HepG2 (cell line): ENCODE data around the gene LOXL4. TPM values are rescaled to one million over a fixed set of nuclear protein-coding genes. Genes with fewer than 3 reads are reported as not detected.
A peak's percentile ranks its signal among the peaks of the same experiment; 100 is the strongest.

Source experiments
- ARNT2 ChIP-seq: sonication (generic); formaldehyde crosslinking; IDR thresholded peaks from 2 replicates; pipeline ENCODE4 v1.8.0; 2022; ENCODE audit warnings: mild to moderate bottlenecking, low read depth, missing genetic modification reagents, moderate library complexity
- CHD2 ChIP-seq: IDR thresholded peaks from 2 replicates; pipeline ENCODE4 v1.6.1; 2011; ENCODE audit warnings: low read depth, low read length, improper control_type of control experiment
- ERF ChIP-seq: IDR thresholded peaks from 2 replicates; pipeline ENCODE4 v1.6.1; 2018; ENCODE audit warnings: missing biosample characterization, missing genetic modification reagents
- KDM5B ChIP-seq: sonication (generic); formaldehyde crosslinking; IDR thresholded peaks from 2 replicates; pipeline ENCODE4 v1.4.0; 2020; ENCODE audit warnings: missing genetic modification reagents, mild to moderate bottlenecking, borderline replicate concordance
- RFXAP ChIP-seq: sonication (generic); formaldehyde crosslinking; IDR thresholded peaks from 2 replicates; pipeline ENCODE4 v1.4.0; 2020; ENCODE audit warnings: missing genetic modification reagents, borderline replicate concordance
- ZNF138 ChIP-seq: sonication (generic); formaldehyde crosslinking; IDR thresholded peaks from 2 replicates; pipeline ENCODE4 v1.5.0; 2020; ENCODE audit warnings: mild to moderate bottlenecking, low read depth, missing genetic modification reagents
- ZNF446 ChIP-seq: sonication (generic); formaldehyde crosslinking; IDR thresholded peaks from 2 replicates; pipeline ENCODE4 v1.5.0; 2020; ENCODE audit warnings: mild to moderate bottlenecking, missing genetic modification reagents
- ZNF878 ChIP-seq: sonication (generic); formaldehyde crosslinking; IDR thresholded peaks from 2 replicates; pipeline ENCODE4 v1.8.1; 2023; ENCODE audit warnings: mild to moderate bottlenecking, missing genetic modification reagents, moderate library complexity
- polyA plus RNA-seq, 8 experiments: library from polyadenylated mRNA; depleted of rRNA in 3 of 8; stranded (reverse) in 7 of 8; unstranded in 1 of 8; fragments of >200 nt; fragmentation: Illumina TruSeq in 4 of 8; extraction: Trizol in 4 of 8; gene quantifications; 2 replicates each; pipeline versions ENCODE4 v1.2.1 to v1.2.3, GENCODE V29; 2011 to 2016; ENCODE audit warnings: low read depth in 4 of 8, missing spikeins in 1 of 8, mixed read lengths in 1 of 8; ENCODE audit not compliant: insufficient read depth in 1 of 8
- total RNA-seq, 5 experiments: library from RNA; depleted of rRNA; stranded (reverse); fragments of >200 nt; fragmentation: Illumina TruSeq; extraction: Trizol; gene quantifications; 2 replicates each; pipeline ENCODE4 v1.2.3, GENCODE V29; 2016; ENCODE audit warnings: low read depth in 1 of 5
- TF ChIP-seq, protein P1 (sequence below): sonication (generic); formaldehyde crosslinking; IDR thresholded peaks from one replicate; pipeline ENCODE4 v1.5.1; 2020; ENCODE audit warnings: mild to moderate bottlenecking, missing genetic modification reagents; ENCODE audit errors: not compliant biosample characterization
- TF ChIP-seq, protein P2 (sequence below): sonication (generic); formaldehyde crosslinking; IDR thresholded peaks from 2 replicates; pipeline ENCODE4 v1.5.1; 2020; ENCODE audit warnings: mild to moderate bottlenecking, missing genetic modification reagents, moderate library complexity
- TF ChIP-seq, protein P3 (sequence below): sonication (generic); formaldehyde crosslinking; IDR thresholded peaks from 2 replicates; pipeline ENCODE4 v1.8.0; 2022; ENCODE audit warnings: missing genetic modification reagents, mild to moderate bottlenecking, borderline replicate concordance

Gene LOXL4
- total and polyA plus RNA-seq, 2 of the 13 experiments (the other 11 are each of a cell fraction or from before 2014, with no cell fraction given): 8.8 to 21.1 TPM

DNA sequence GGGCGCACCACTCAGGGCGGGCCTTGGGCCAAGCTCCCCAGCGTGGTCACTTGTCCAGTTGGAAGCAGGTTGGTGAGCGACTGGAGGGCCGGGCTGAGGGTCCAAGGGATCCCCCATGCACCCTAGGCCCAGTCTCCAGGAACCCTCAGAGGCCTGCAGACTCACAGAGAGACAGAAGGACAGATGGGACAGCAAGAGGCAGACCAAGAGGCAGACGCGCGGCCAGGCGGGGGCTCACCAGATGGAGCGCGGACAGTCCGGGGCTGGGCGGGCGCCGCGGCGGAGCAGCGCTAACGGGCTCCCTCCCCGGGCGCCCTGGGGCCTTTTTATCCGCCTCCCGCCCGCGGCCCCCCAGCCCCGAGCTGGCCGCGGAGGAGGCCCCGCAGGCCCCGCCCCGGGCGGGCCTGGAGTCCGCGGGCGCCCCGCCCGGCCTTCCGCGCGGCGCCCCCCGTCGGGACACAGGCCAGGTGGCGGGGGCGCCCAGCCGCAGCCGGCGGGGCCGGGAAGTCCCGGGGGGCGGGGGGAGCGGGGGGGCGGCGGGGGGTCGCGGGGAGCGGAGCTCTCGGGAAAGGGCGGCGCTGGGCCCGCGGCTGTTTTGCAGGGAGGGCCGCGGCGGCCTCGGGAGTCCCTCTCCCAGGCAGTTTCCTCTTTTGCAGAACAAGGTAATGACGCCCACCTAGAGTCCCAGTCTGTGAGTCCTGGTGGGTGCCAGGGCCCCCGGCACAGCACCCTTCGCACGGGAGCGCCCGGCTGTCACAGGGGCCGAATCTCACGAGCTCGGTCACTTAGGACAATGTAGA lies at the start of gene LOXL4 (continued):
- TF ChIP-seq, protein P1, sequence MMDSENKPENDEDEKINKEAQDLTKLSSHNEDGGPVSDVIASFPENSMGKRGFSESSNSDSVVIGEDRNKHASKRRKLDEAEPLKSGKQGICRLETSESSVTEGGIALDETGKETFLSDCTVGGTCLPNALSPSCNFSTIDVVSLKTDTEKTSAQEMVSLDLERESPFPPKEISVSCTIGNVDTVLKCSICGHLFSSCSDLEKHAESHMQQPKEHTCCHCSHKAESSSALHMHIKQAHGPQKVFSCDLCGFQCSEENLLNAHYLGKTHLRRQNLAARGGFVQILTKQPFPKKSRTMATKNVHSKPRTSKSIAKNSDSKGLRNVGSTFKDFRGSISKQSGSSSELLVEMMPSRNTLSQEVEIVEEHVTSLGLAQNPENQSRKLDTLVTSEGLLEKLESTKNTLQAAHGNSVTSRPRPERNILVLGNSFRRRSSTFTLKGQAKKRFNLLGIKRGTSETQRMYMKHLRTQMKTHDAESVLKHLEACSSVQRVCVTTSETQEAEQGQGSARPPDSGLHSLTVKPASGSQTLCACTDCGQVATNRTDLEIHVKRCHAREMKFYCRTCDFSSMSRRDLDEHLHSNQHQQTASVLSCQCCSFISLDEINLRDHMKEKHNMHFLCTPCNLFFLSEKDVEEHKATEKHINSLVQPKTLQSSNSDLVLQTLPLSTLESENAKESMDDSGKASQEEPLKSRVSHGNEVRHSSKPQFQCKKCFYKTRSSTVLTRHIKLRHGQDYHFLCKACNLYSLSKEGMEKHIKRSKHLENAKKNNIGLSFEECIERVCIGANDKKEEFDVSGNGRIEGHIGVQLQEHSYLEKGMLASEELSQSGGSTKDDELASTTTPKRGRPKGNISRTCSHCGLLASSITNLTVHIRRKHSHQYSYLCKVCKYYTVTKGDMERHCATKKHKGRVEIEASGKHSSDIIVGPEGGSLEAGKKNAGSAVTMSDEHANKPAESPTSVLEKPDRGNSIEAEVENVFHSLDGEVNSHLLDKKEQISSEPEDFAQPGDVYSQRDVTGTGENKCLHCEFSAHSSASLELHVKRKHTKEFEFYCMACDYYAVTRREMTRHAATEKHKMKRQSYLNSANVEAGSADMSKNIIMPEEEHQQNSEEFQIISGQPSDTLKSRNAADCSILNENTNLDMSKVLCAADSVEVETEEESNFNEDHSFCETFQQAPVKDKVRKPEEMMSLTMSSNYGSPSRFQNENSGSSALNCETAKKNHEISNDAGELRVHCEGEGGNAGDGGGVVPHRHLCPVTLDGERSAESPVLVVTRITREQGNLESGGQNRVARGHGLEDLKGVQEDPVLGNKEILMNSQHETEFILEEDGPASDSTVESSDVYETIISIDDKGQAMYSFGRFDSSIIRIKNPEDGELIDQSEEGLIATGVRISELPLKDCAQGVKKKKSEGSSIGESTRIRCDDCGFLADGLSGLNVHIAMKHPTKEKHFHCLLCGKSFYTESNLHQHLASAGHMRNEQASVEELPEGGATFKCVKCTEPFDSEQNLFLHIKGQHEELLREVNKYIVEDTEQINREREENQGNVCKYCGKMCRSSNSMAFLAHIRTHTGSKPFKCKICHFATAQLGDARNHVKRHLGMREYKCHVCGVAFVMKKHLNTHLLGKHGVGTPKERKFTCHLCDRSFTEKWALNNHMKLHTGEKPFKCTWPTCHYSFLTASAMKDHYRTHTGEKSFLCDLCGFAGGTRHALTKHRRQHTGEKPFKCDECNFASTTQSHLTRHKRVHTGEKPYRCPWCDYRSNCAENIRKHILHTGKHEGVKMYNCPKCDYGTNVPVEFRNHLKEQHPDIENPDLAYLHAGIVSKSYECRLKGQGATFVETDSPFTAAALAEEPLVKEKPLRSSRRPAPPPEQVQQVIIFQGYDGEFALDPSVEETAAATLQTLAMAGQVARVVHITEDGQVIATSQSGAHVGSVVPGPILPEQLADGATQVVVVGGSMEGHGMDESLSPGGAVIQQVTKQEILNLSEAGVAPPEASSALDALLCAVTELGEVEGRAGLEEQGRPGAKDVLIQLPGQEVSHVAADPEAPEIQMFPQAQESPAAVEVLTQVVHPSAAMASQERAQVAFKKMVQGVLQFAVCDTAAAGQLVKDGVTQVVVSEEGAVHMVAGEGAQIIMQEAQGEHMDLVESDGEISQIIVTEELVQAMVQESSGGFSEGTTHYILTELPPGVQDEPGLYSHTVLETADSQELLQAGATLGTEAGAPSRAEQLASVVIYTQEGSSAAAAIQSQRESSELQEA (CRISPR knock-in tag): no peak
- TF ChIP-seq ZNF878 (CRISPR knock-in tag) (no peak), RFXAP (CRISPR knock-in tag) (no peak), KDM5B (peak; percentile 41; the same call in 1 of the 2 replicates), ARNT2 (CRISPR knock-in tag) (peak; percentile 65; the same call in 1 of the 2 replicates), ZNF446 (CRISPR knock-in tag) (no peak), ZNF138 (CRISPR knock-in tag) (no peak), CHD2 (no peak), ERF (CRISPR knock-in tag) (peak; percentile 17; the same call in 1 of the 2 replicates)
- TF ChIP-seq, protein P2, sequence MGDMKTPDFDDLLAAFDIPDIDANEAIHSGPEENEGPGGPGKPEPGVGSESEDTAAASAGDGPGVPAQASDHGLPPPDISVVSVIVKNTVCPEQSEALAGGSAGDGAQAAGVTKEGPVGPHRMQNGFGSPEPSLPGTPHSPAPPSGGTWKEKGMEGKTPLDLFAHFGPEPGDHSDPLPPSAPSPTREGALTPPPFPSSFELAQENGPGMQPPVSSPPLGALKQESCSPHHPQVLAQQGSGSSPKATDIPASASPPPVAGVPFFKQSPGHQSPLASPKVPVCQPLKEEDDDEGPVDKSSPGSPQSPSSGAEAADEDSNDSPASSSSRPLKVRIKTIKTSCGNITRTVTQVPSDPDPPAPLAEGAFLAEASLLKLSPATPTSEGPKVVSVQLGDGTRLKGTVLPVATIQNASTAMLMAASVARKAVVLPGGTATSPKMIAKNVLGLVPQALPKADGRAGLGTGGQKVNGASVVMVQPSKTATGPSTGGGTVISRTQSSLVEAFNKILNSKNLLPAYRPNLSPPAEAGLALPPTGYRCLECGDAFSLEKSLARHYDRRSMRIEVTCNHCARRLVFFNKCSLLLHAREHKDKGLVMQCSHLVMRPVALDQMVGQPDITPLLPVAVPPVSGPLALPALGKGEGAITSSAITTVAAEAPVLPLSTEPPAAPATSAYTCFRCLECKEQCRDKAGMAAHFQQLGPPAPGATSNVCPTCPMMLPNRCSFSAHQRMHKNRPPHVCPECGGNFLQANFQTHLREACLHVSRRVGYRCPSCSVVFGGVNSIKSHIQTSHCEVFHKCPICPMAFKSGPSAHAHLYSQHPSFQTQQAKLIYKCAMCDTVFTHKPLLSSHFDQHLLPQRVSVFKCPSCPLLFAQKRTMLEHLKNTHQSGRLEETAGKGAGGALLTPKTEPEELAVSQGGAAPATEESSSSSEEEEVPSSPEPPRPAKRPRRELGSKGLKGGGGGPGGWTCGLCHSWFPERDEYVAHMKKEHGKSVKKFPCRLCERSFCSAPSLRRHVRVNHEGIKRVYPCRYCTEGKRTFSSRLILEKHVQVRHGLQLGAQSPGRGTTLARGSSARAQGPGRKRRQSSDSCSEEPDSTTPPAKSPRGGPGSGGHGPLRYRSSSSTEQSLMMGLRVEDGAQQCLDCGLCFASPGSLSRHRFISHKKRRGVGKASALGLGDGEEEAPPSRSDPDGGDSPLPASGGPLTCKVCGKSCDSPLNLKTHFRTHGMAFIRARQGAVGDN (CRISPR knock-in tag): peak; percentile 80
- TF ChIP-seq, protein P3, sequence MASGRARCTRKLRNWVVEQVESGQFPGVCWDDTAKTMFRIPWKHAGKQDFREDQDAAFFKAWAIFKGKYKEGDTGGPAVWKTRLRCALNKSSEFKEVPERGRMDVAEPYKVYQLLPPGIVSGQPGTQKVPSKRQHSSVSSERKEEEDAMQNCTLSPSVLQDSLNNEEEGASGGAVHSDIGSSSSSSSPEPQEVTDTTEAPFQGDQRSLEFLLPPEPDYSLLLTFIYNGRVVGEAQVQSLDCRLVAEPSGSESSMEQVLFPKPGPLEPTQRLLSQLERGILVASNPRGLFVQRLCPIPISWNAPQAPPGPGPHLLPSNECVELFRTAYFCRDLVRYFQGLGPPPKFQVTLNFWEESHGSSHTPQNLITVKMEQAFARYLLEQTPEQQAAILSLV (CRISPR knock-in tag): 0 out of 2 replicates have a peak, but pooled peaks have one; percentile 34
